IMR-90 (cell line): ENCODE data around the gene SRPK2. TPM values are rescaled to one million over a fixed set of nuclear protein-coding genes. Genes with fewer than 3 reads are reported as not detected.
"Not testable (repeated sequence)": the region's sequence is repeated elsewhere in the genome, so short reads cannot be mapped to it uniquely, and the experiment has no call there.

Experiments used
- ATAC-seq: fragments of 200-7000 bp; cut with Tn5 transposase; 2 replicates; pipeline ENCODE4 v1.9.1; 2020; ENCODE audit warnings: low read depth, mild to moderate bottlenecking, moderate library complexity
- BruUV-seq: library from RNA; stranded (reverse); fragments of 400-500 nt; replicated peaks from 2 replicates; lab custom pipeline; 2021; lab: Mats Ljungman, UMichigan
- CTCF ChIA-PET: fragments of 300-600 bp; formaldehyde crosslinking; extraction: SDS; loops from one replicate; lab custom pipeline; 2021; ENCODE audit warnings: antibody characterized with exemption; lab: Yijun Ruan, JAX
- POLR2A ChIA-PET: fragments of 300-600 bp; sonication (Branson Sonifier 250); formaldehyde crosslinking; loops from one replicate; lab custom pipeline; 2022; ENCODE audit warnings: antibody characterized with exemption; ENCODE audit not compliant: unreplicated experiment; lab: Charles Lee
- DNase-seq: peaks from one replicate; pipeline ENCODE4 v3.0.0; 2013
- H2AFZ ChIP-seq: replicated peaks from 2 replicates; pipeline ENCODE3; 2013; ENCODE audit warnings: low read length, mild to moderate bottlenecking; ENCODE audit not compliant: poor library complexity
- H2AK5ac ChIP-seq: 2 replicates; pipeline ENCODE4 v1.6.1; 2013; ENCODE audit warnings: low read depth, low read length, inconsistent platforms
- H2AK9ac ChIP-seq: replicated peaks from 2 replicates; pipeline ENCODE3; 2013; ENCODE audit warnings: mild to moderate bottlenecking, low read depth, low read length, moderate library complexity; ENCODE audit not compliant: poor library complexity
- H2BK120ac ChIP-seq: 2 replicates; pipeline ENCODE4 v1.6.1; 2013; ENCODE audit warnings: low read depth, low read length, inconsistent platforms
- H2BK15ac ChIP-seq: 3 replicates; pipeline ENCODE4 v1.6.1; 2013; ENCODE audit warnings: low read depth, low read length, inconsistent platforms
- H2BK20ac ChIP-seq: 2 replicates; pipeline ENCODE4 v1.6.1; 2013; ENCODE audit warnings: low read depth, mild to moderate bottlenecking, inconsistent platforms, low read length, moderate library complexity
- H2BK5ac ChIP-seq: 2 replicates; pipeline ENCODE4 v1.6.1; 2013; ENCODE audit warnings: mild to moderate bottlenecking, low read depth, low read length, inconsistent platforms; ENCODE audit not compliant: poor library complexity, severe bottlenecking
- H3K14ac ChIP-seq: replicated peaks from 2 replicates; pipeline ENCODE4 v1.6.1; 2013; ENCODE audit warnings: low read depth, low read length, inconsistent platforms
- H3K18ac ChIP-seq: 2 replicates; pipeline ENCODE4 v1.6.1; 2013; ENCODE audit warnings: low read depth, low read length, control low read depth
- H3K23ac ChIP-seq: 2 replicates; pipeline ENCODE4 v1.6.1; 2013; ENCODE audit warnings: low read depth, low read length, inconsistent platforms
- H3K27ac ChIP-seq: 2 replicates; pipeline ENCODE4 v1.5.1; 2013; ENCODE audit warnings: mild to moderate bottlenecking, control low read depth, low read length; ENCODE audit not compliant: insufficient read depth
- H3K27me3 ChIP-seq: 2 replicates; pipeline ENCODE4 v1.6.1; 2013; ENCODE audit warnings: low read length; ENCODE audit not compliant: control insufficient read depth, insufficient read depth
- H3K36me3 ChIP-seq: 2 replicates; pipeline ENCODE4 v1.6.1; 2013; ENCODE audit warnings: low read length, mixed read lengths; ENCODE audit not compliant: control insufficient read depth, insufficient read depth
- H3K4ac ChIP-seq: 2 replicates; pipeline ENCODE4 v1.6.1; 2013; ENCODE audit warnings: low read depth, low read length, inconsistent platforms
- H3K4me1 ChIP-seq: 2 replicates; pipeline ENCODE4 v1.6.1; 2013; ENCODE audit warnings: low read length, mixed read lengths; ENCODE audit not compliant: control insufficient read depth, insufficient read depth
- H3K4me2 ChIP-seq: 2 replicates; pipeline ENCODE4 v1.6.1; 2013; ENCODE audit warnings: low read depth, mild to moderate bottlenecking, control low read depth, low read length, moderate library complexity
- H3K4me3 ChIP-seq: 2 replicates; pipeline ENCODE4 v1.5.1; 2013; ENCODE audit warnings: low read depth, mild to moderate bottlenecking, control low read depth, low read length, moderate library complexity; ENCODE audit not compliant: insufficient read depth
- H3K56ac ChIP-seq: 2 replicates; pipeline ENCODE4 v1.6.1; 2013; ENCODE audit warnings: low read length, inconsistent platforms; ENCODE audit not compliant: insufficient read depth; ENCODE audit errors: extremely low read depth
- H3K79me1 ChIP-seq, 2 experiments: 2 replicates each; pipeline ENCODE4 v1.6.1; 2013; ENCODE audit warnings: low read length in 2 of 2, inconsistent platforms in 1 of 2, low read depth in 1 of 2
- H3K9ac ChIP-seq: 2 replicates; pipeline ENCODE4 v1.6.1; 2013; ENCODE audit warnings: low read depth, low read length, control low read depth
- H3K9me1 ChIP-seq: 2 replicates; pipeline ENCODE4 v1.6.1; 2013; ENCODE audit warnings: low read length, inconsistent platforms; ENCODE audit not compliant: insufficient read depth
- H3K9me3 ChIP-seq: 2 replicates; pipeline ENCODE4 v1.6.1; 2013; ENCODE audit warnings: low read length; ENCODE audit not compliant: control insufficient read depth, insufficient read depth
- H4K20me1 ChIP-seq: 2 replicates; pipeline ENCODE4 v1.6.1; 2013; ENCODE audit warnings: low read length, inconsistent platforms; ENCODE audit not compliant: insufficient read depth
- H4K5ac ChIP-seq: 2 replicates; pipeline ENCODE4 v1.6.1; 2013; ENCODE audit warnings: mild to moderate bottlenecking, low read depth, low read length, control low read depth
- H4K8ac ChIP-seq, 2 experiments: 2 replicates each; pipeline ENCODE4 v1.6.1; 2013; ENCODE audit warnings: low read depth in 2 of 2, low read length in 2 of 2, control low read depth in 1 of 2, inconsistent platforms in 1 of 2
- H4K91ac ChIP-seq: 2 replicates; pipeline ENCODE4 v1.6.1; 2013; ENCODE audit warnings: low read depth, low read length, inconsistent platforms; ENCODE audit not compliant: insufficient read depth
- CHD1 ChIP-seq: IDR thresholded peaks from 2 replicates; pipeline ENCODE4 v1.6.1; 2012; ENCODE audit warnings: low read depth, low read length, improper control_type of control experiment
- MAFK ChIP-seq: IDR thresholded peaks from 2 replicates; pipeline ENCODE4 v1.6.1; 2012; ENCODE audit warnings: low read depth, low read length, improper control_type of control experiment
- WGBS, 2 experiments: methylation state at CpG; one replicate each; pipeline versions ENCODE4 v1.1.5 to v1.1.7; 2013; ENCODE audit warnings: missing lambda C conversion rate in 2 of 2; ENCODE audit not compliant: insufficient read length in 1 of 2; ENCODE audit errors: extremely low coverage in 2 of 2; 5-methylcytosine and 5-hydroxymethylcytosine counted together
- dilution Hi-C: fragments of 300-500 bp; cut with HindIII; formaldehyde crosslinking; loops from one replicate; pipeline ENCODE4 v1.14.3; 2018; ENCODE audit warnings: low sequenced_read_pairs; ENCODE audit not compliant: unreplicated experiment
- in situ Hi-C: fragments of 300-500 bp; cut with MboI; formaldehyde crosslinking; loops from 3 replicates; pipeline ENCODE4 v1.14.3; 2019; ENCODE audit warnings: low sequenced_read_pairs, inconsistent platforms, mixed read lengths
- intact Hi-C: fragments of 100-400 bp; cut with micrococcal nuclease; formaldehyde crosslinking; loops from 2 replicates; pipeline ENCODE4 v1.10.0; 2022
- polyA plus RNA-seq, 3 experiments: library from polyadenylated mRNA; depleted of rRNA; stranded (reverse); fragments of >200 nt; gene quantifications; 2 replicates each; pipeline ENCODE4 v1.2.3, GENCODE V29; 2012; ENCODE audit warnings: low replicate concordance in 1 of 3
- total RNA-seq: library from RNA; depleted of rRNA; stranded (reverse); fragments of >200 nt; gene quantifications from 2 replicates; pipeline ENCODE4 v1.2.3, GENCODE V29; 2012

Gene SRPK2
- total and polyA plus RNA-seq, 2 of the 4 experiments (the other 2 are of a cell fraction) = 13.2 to 33.0 TPM

- Histone ChIP-seq H3K79me1 (no peaks in the 10 kb centered on the region), H2BK15ac (no peak overlapping the region), H3K18ac (no peak overlapping the region), H4K5ac (no peak overlapping the region), H3K4me3 (no peak overlapping the region), H3K4ac (no peak overlapping the region), H3K36me3 (no peaks in the 10 kb centered on the region), H2AK5ac (no peak overlapping the region), H2BK20ac (no peak overlapping the region), H3K9me3 (no peaks in the 10 kb centered on the region), H3K14ac (no peak overlapping the region), H2AFZ (no peak overlapping the region), H4K8ac (no peak overlapping the region), H2BK120ac (no peak overlapping the region), H4K91ac (no peak overlapping the region), H3K23ac (no peak overlapping the region), H3K9me1 (no peaks in the 10 kb centered on the region), H3K27ac (no peak overlapping the region), H3K4me1 (no peaks in the 10 kb centered on the region), H3K56ac (no peak overlapping the region), H2AK9ac (no peak overlapping the region), H4K20me1 (no peaks in the 10 kb centered on the region), H2BK5ac (no peak overlapping the region), H3K27me3 (peaks cover 2% of the 10 kb centered on the region; the same call in 1 of the 2 replicates), H3K9ac (no peak overlapping the region), H3K4me2 (no peak overlapping the region)
- in situ Hi-C loops (no loop called here), intact Hi-C loops (no loop called here), dilution Hi-C loops (no loop called here)
- no peak for TF ChIP-seq CHD1
- peak; percentile 83 for TF ChIP-seq MAFK
- POLR2A ChIA-PET = no interaction called here
- no CpG with 5 or more reads among the region's 8 CpGs for WGBS, 2 experiments
- BruUV-seq = no TSS peak
- DNase-seq (peak; percentile 4), ATAC-seq (no peak)
- CTCF ChIA-PET = no interaction called here
Measured at GRCh38 chr7:105413887-105414437, 25.2 kb upstream of the SRPK2 start.

DNA sequence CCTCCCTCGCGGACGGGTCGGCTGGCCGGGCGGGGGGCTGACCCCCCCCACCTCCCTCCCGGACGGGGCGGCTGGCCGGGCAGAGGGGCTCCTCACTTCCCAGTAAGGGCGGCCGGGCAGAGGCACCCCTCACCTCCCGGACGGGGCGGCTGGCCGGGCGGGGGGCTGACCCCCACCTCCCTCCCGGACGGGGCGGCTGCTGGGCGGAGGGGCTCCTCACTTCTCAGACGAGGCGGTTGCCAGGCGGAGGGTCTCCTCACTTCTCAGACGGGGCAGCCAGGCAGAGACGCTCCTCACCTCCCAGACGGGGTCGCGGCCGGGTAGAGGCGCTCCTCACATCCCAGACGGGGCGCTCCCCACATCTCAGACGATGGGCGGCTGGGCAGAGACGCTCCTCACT is 22.1 kb upstream of the SRPK2 start:
- H2BK15ac ChIP-seq, BruUV-seq, dilution Hi-C loops, H3K27me3 ChIP-seq, DNase-seq, H4K8ac ChIP-seq, H2AFZ ChIP-seq, H3K56ac ChIP-seq, H2AK5ac ChIP-seq, H4K5ac ChIP-seq, ATAC-seq, H3K79me1 ChIP-seq, H4K91ac ChIP-seq, POLR2A ChIA-PET, H2AK9ac ChIP-seq, H2BK20ac ChIP-seq, H4K20me1 ChIP-seq, H3K9me3 ChIP-seq, H3K9ac ChIP-seq, H3K27ac ChIP-seq, H3K9me1 ChIP-seq, H3K4me3 ChIP-seq, intact Hi-C loops, H3K4me1 ChIP-seq, H3K4me2 ChIP-seq, CTCF ChIA-PET, H3K36me3 ChIP-seq, H3K14ac ChIP-seq, H3K4ac ChIP-seq, in situ Hi-C loops, H2BK120ac ChIP-seq, H3K23ac ChIP-seq, H2BK5ac ChIP-seq, H3K18ac ChIP-seq: not testable (repeated sequence)
- WGBS, 2 experiments = no CpG with 5 or more reads among the region's 36 CpGs
